GM12878 (cell line): ENCODE measurements around the gene TRAPPC11.

ENCODE experiments used
- CHD4 ChIP-seq: fragments of 200-600 bp; sonication (generic); IDR thresholded peaks from 2 replicates; pipeline ENCODE4 v1.6.1; 2016; ENCODE audit warnings: mild to moderate bottlenecking
- CTCF ChIP-seq, 3 experiments: IDR thresholded peaks in 2 of 3; conservative IDR thresholded peaks in 1 of 3; 2 replicates each; pipeline ENCODE4 v1.5.1; 2011; ENCODE audit warnings: low read depth in 3 of 3, low read length in 3 of 3, mild to moderate bottlenecking in 3 of 3, control low read depth in 2 of 3, moderate library complexity in 2 of 3, inconsistent platforms in 1 of 3, mixed read lengths in 1 of 3; ENCODE audit not compliant: control insufficient read depth in 2 of 3, insufficient read depth in 1 of 3; ENCODE audit errors: extremely low read depth in 1 of 3
- EZH2 ChIP-seq: IDR thresholded peaks from 2 replicates; pipeline ENCODE4 v1.6.1; 2012; ENCODE audit warnings: low read depth, mild to moderate bottlenecking, control low read depth, inconsistent platforms, low read length, borderline replicate concordance; ENCODE audit not compliant: control insufficient read depth
- HDAC6 ChIP-seq: fragments of 200-600 bp; sonication (generic); IDR thresholded peaks from one replicate; pipeline ENCODE4 v1.8.0; 2017; ENCODE audit warnings: antibody characterized with exemption; ENCODE audit not compliant: unreplicated experiment
- NFYB ChIP-seq: IDR thresholded peaks from 2 replicates; pipeline ENCODE4 v1.6.1; 2011; ENCODE audit warnings: low read depth, mild to moderate bottlenecking, low read length, improper control_type of control experiment, moderate library complexity; ENCODE audit not compliant: insufficient read depth
- POLR2AphosphoS5 ChIP-seq: IDR thresholded peaks from 2 replicates; pipeline ENCODE4 v1.6.1; 2011; ENCODE audit warnings: mild to moderate bottlenecking, low read length, inconsistent platforms
- SUZ12 ChIP-seq: fragments of 200-600 bp; sonication (generic); IDR thresholded peaks from one replicate; pipeline ENCODE4 v1.6.1; 2018; ENCODE audit warnings: antibody characterized with exemption, mild to moderate bottlenecking; ENCODE audit not compliant: unreplicated experiment

- no peak for TF ChIP-seq NFYB
- no peak for TF ChIP-seq CHD4
- TF ChIP-seq POLR2AphosphoS5: no peak
- TF ChIP-seq EZH2: no peak
- no peak for TF ChIP-seq HDAC6
- no peak for TF ChIP-seq SUZ12
- TF ChIP-seq CTCF (IDR thresholded peaks at IDR 0.05 in 2 of 3, conservative IDR thresholded peaks at IDR 0.05 in 1 of 3; ENCODE audit: control insufficient read depth in 2 of 3, extremely low read depth in 1 of 3, insufficient read depth in 1 of 3, low read depth in 3 of 3, low read length in 3 of 3): no peak
Measured at GRCh38 chr4:183611210-183611830, 47.8 kb upstream of the TRAPPC11 start.
